Inflammatory macrophage treated with lipopolysaccharide for 1 hour (primary cell): ENCODE measurements around the gene E2F7.
A peak's percentile ranks its signal among the peaks of the same experiment; 100 is the strongest.

ENCODE experiments used
- DNase-seq, 2 donors: peaks; one replicate each; pipeline ENCODE4 v3.0.0-alpha.2; 2020 to 2022

Gene E2F7

GRCh38 chr12:77010691-77011548 is 54.4 kb downstream of the E2F7 start:
- peak; percentile 17 to 77 for DNase-seq

DNA sequence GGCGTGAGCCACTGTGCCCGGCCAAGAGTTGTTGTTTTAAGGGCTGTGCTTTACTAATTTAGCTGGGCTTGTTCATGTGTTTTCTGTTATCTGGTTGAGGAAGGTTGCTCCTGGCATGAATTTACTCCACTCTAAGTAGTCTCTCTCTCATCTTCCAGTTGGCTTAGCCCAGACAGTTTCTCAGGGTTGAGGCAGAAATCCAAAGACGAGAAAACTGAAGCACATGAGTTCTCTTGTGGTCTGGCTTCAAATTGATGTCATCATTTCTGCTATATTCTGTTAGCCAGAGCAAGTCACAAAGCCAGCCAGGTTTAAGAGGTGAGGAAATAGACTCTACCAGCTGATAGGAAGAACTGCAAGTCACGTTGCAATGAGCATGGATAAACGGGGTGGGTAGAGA is 57.9 kb downstream of the E2F7 start:
- DNase-seq, result no peak

DNA sequence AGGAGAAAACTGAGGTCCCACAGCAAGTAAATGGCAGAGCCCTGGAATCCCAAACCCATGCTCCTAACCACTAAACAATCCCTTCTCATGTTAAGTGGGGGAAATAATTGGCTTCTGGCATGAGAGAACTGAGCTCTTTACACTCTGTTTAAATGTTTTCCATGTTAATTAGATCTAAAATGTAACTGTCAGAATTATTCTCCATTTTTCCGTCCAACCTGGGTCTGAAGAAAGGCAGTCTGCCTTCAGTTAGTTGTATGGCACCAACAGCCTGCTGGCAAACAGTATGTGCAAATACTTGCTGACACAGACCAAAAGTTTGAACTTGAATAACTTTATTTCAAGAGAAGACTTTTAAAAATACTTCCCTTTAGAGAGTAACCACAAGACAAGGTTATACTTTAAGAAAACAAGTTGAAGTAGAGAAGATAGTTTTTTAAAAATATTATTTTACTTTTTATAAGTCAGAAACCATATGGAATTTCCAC is 59.7 kb downstream of the E2F7 start:
- no peak for DNase-seq

DNA sequence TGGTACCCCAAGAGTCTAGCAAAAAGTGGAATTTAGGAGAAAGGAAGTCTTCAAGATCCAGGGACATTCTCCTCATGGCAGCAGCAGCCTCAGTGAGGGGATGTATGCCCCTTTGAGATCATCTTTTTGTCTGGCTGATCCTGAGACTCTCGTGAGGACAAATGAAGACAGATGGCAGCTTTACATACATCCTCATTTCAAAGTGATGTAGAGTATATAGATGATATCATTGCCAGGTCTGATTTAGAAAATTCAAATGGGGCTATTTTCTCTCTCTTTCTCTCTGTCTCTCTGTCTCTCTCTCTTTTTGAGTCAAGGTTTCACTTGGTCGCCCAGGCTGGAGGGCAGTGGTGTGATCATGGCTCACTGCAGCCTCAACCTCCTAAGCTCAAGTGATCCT is 61.5 kb downstream of the E2F7 start:
- DNase-seq, result no peak

GRCh38 chr12:77003246-77003645 is 62.1 kb downstream of the E2F7 start:
- DNase-seq, result no peak

- DNase-seq, result no peak
Observed at GRCh38 chr12:77002382-77002781, 63.0 kb downstream of the E2F7 start.

DNA sequence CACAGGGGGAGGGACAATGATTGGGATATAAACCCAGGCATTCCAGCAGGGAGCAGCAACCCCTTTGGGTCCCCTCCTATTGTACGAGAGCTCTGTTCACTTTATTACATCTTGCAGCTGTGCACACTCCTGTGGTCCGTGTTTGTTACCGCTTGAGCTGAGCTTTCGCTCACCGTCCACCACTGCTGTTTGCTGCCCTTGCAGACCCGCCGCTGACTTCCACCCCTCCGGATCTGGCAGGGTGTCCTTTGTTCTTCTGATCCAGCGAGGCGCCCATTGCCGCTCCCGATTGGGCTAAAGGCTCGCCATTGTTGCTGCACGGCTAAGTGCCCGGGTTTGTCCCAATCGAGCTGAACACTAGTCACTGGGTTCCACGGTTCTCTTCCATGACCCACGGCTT is 64.1 kb downstream of the E2F7 start:
- DNase-seq, result no peak

GRCh38 chr12:76998908-76999556 is 66.3 kb downstream of the E2F7 start:
- no peak for DNase-seq

DNA sequence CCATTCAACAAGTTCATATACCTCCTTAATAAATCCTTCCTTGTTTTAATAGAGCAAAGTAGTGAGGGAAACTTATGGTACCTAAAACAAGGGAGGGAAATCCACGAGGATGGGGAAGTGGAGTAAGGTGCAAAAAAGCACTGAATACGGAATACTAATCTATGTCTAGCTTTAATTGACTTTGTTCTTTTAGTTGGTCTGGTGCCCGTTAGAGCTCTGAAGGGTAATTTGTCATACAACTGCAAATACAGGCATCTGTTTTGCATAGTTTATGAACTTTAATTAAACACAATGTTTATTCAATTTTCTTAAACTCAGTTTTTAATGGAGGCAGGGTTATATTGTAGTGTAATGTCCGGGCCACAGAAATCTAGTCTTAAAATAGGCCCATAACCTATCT is 67.0 kb downstream of the E2F7 start:
- no peak for DNase-seq

GRCh38 chr12:76997011-76997780 is 68.2 kb downstream of the E2F7 start:
- DNase-seq, result no peak

DNA sequence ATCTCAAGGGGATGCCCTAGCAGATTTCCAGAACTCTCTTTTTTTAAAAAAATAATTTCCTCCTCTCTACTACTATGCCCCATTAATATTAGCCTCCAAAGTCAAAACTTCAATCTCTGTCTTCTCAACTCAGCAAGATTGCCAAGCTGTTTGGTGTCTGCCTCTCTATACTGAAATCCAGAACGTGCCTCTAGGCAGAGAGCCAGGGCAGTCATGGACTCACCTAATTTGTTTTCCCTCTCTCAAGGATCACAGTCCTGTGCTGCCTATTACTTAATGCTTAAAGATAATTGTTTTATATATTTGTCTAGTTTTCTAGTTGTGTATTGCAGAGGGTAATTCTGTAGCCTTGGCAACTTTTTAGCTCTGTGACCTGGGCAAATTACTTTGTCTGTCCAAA is 74.7 kb downstream of the E2F7 start:
- DNase-seq, result no peak

DNA sequence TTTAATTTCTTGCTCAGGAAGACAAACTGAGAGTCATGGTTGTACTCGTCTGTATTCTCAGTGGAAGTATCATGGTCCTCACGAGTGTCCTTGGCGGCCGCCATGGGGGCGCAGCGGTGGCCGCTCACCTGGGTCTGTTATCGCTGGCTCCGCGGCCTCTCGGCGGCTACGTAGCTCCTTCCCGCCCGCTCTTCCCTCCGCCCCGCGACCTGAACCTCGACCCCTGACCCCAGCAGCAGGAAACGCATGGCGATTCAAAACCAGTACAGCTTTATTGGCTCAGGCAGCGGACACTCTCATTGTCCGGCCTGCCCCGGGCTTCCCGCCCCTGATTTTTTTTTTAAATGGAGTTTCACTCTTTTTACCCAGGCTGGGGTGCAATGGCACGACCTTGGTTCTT is 80.8 kb downstream of the E2F7 start:
- no peak for DNase-seq

GRCh38 chr12:76983420-76983819 is 81.9 kb downstream of the E2F7 start:
- DNase-seq, result no peak

DNA sequence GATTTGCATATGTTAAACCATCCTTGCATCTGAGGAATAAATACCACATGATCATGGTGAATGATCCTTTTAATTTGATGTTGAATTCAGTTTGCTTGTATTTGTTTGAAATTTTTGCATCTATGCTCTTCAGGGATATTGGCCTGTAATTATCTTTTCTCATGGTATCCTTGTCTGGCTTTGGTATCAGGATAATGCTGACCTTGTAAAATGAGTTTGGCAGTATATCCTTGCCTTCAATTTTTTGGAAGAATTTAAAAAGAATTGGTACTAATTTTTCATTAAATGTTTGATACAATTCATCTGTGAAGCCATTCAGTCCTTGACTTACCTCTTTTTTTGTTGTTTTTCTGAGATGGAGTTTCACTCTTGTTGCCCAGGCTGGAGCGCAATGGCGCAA is 85.2 kb downstream of the E2F7 start:
- no peak for DNase-seq

- DNase-seq, result no peak
Observed at GRCh38 chr12:76976777-76977382, 88.5 kb downstream of the E2F7 start.
